Stimulated activated CD8-positive, alpha-beta memory T cell treated with anti-CD3 and anti-CD28 coated beads, Interleukin-12 subunit alpha, Interleukin-12 subunit beta, amount 100 ng/mL, for 24 hours (primary cell): ENCODE measurements around the gene KIFC1.

ENCODE experiments used
- DNase-seq: peaks from one replicate; pipeline ENCODE4 v3.0.0-alpha.2; 2020; ENCODE audit errors: extremely low read depth

Gene KIFC1

GRCh38 chr6:33443025-33443424, 51.4 kb downstream of the KIFC1 start:
- no peak for DNase-seq

GRCh38 chr6:33443619-33444504, 52.2 kb downstream of the KIFC1 start:
- no peak for DNase-seq

- DNase-seq = no peak
Measured at GRCh38 chr6:33445119-33445603, 53.5 kb downstream of the KIFC1 start.

- no peak for DNase-seq
Measured at GRCh38 chr6:33446356-33446755, 54.7 kb downstream of the KIFC1 start.

GRCh38 chr6:33450434-33450833, 58.8 kb downstream of the KIFC1 start:
- no peak for DNase-seq

- no peak for DNase-seq
Measured at GRCh38 chr6:33451606-33452005, 60.0 kb downstream of the KIFC1 start.

- DNase-seq = no peak
Measured at GRCh38 chr6:33452496-33452895, 60.9 kb downstream of the KIFC1 start.

GRCh38 chr6:33453393-33454008, 61.9 kb downstream of the KIFC1 start:
- no peak for DNase-seq

GRCh38 chr6:33454009-33454946, 62.7 kb downstream of the KIFC1 start, which contains the start of gene ZBTB9:
ZBTB9 (plus strand) TSS chr6:33454576; CDS start chr6:33455101, 525 bp downstream.
- DNase-seq = peak; percentile 87

GRCh38 chr6:33455051-33455450, 63.4 kb downstream of the KIFC1 start:
- DNase-seq = no peak

GRCh38 chr6:33456156-33456555, 64.5 kb downstream of the KIFC1 start:
- DNase-seq = no peak

GRCh38 chr6:33458676-33459075, 67.1 kb downstream of the KIFC1 start:
- no peak for DNase-seq

- no peak for DNase-seq
Measured at GRCh38 chr6:33459226-33459625, 67.6 kb downstream of the KIFC1 start.
